Breast epithelium (tissue), 3 donors: ENCODE results near the gene ZNF322.
"Not testable (repeated sequence)": the region's sequence is repeated elsewhere in the genome, so short reads cannot be mapped to it uniquely, and the experiment has no call there.

Source experiments
- CTCF ChIP-seq, 3 donors: fragments of 450-650 bp; IDR thresholded peaks; one replicate each; pipeline ENCODE4 v1.5.1; 2016 to 2017; ENCODE audit warnings: antibody characterized with exemption in 3 of 3, mild to moderate bottlenecking in 3 of 3, moderate library complexity in 3 of 3
- POLR2A ChIP-seq: fragments of 450-650 bp; IDR thresholded peaks from one replicate; pipeline ENCODE4 v1.6.1; 2016; ENCODE audit warnings: antibody characterized with exemption, mild to moderate bottlenecking, moderate library complexity
- POLR2AphosphoS5 ChIP-seq, 3 donors: sonication (generic); formaldehyde crosslinking; IDR thresholded peaks; one replicate each; pipeline ENCODE4 v1.6.1; 2017; ENCODE audit warnings: antibody characterized with exemption in 3 of 3

DNA sequence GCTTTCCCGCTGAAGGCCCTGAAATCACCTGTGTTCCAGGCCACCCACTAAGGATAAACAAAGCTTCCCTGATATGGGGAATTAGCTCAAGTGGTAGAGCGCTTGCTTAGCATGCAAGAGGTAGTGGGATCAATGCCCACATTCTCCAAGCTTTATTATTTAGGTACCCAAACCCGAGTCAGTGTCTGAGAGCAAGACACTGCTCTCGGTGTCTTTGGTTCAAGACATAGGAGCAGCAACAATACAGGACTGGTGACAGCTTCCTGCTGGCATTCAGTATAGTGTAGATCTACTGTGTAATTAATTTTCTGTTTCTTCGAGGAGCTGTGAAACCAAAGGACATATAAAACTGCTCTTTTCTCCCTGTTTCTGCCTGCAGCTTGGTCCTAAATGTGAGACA is 13.7 kb upstream of the ZNF322 start:
- TF ChIP-seq POLR2A; CTCF (IDR thresholded peaks at IDR 0.05); POLR2AphosphoS5 (IDR thresholded peaks at IDR 0.05): not testable (repeated sequence)
